Tibial nerve (tissue), 4 donors: ENCODE measurements around the gene CCNF.

ENCODE experiments used
- CTCF ChIP-seq, 5 experiments: fragments of 200-600 bp in 3 of 5; fragments of 450-650 bp in 2 of 5; sonication (generic) in 3 of 5; IDR thresholded peaks; one replicate each; pipeline ENCODE4 v1.5.1; 2016 to 2019; ENCODE audit warnings: antibody characterized with exemption in 5 of 5, mild to moderate bottlenecking in 3 of 5, moderate library complexity in 2 of 5
- EP300 ChIP-seq, 2 donors: sonication (generic); formaldehyde crosslinking; IDR thresholded peaks; one replicate each; pipeline ENCODE4 v1.6.1; 2017; ENCODE audit warnings: antibody characterized with exemption in 2 of 2, mild to moderate bottlenecking in 1 of 2
- POLR2A ChIP-seq, 2 donors: fragments of 450-650 bp; IDR thresholded peaks; one replicate each; pipeline ENCODE4 v1.6.1; 2017; ENCODE audit warnings: antibody characterized with exemption in 2 of 2, mild to moderate bottlenecking in 2 of 2, moderate library complexity in 2 of 2

- TF ChIP-seq CTCF (IDR thresholded peaks at IDR 0.05) = no peak
- no peak for TF ChIP-seq EP300 (IDR thresholded peaks at IDR 0.05)
- TF ChIP-seq POLR2A (IDR thresholded peaks at IDR 0.05) = no peak
Observed at GRCh38 chr16:2472488-2472864, 43.2 kb downstream of the CCNF start.
